HPDE6-E6E7 (cell line): ENCODE results near the gene GOLGA8N.
"Not testable (repeated sequence)": the region's sequence is repeated elsewhere in the genome, so short reads cannot be mapped to it uniquely, and the experiment has no call there.

Experiments
- DNase-seq: peaks from one replicate; pipeline ENCODE4 v3.0.0; 2011; ENCODE audit warnings: missing footprints; ENCODE audit errors: extremely low spot score

GOLGA8N gene

DNA sequence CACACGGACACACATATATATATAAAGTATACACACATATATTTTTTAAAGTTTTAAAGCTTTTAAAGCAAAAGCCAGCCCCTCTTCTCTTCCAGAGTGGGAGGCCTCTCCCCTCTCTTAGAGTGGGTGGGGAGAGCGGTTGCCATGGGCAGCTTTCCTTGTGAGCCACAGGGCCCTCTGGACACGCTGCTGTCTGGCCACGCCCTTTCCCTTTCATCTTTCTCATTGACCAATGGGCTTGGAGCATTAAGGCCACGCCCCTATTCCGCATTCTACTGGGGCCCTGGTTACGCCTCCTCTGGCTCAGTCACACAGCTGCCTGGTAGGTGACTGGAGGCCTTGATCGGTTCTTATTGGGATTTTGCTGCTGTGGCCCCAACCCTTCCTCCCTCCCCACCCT, at the start of gene GOLGA8N:
Gene GOLGA8N (plus strand): TSS at position 306 of the 400 bp plus-strand sequence.
- DNase-seq: not testable (repeated sequence)

DNA sequence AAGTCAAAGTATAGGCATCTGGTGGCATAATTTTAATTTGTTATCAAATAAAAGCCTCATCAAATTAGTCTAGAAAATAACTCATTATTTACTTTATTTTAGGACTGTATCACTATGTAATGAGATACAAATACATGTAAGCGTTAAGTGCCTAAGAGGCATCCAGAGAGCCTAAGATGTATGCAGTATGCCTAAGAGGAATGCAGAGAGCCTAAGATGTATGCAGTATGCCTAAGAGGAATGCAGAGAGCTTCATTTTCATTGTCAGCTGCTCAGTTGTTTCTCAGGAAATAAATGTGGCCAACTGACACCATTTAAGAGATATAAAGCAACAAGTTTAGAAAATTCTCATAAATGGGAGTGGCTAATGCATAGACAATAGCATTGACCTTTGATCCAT, 49.8 kb upstream of the GOLGA8N start:
- not testable (repeated sequence) for DNase-seq

DNA sequence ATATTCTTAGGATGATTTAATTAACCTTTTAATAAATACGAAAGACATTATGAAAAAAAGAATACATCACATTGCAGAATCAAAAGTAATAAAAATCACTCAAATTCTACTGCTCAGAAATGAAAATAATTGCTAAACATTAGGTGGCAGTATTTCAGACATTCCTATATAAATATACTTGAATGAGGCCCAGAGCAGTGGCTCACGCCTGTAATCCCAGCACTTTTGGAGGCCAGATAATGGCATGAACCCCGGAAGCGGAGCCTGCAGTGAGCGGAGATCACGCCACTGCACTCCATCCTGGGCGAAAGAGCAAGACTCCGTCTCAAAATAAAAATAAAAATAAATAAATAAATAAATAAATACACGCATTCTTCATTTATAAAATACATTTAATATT, 48.1 kb upstream of the GOLGA8N start:
- DNase-seq: not testable (repeated sequence)

DNA sequence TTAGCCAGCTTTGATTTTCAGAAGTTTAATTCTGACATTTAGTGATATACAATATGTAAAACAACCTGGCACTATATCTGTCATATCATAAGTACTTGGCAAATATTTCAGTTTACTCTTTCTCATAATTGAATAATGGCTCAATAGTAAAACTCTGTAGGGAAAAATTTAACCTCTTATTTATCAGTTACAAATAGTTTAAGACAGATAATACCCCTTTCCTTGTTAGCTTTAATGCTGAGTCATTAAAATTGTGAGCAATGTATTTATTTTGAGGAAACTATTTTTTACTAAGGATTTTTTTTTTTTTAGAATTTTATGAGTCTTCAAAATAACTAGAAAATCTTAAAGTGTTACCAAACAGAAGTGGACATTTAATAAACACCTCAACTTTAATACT, 38.7 kb upstream of the GOLGA8N start:
- not testable (repeated sequence) for DNase-seq

DNA sequence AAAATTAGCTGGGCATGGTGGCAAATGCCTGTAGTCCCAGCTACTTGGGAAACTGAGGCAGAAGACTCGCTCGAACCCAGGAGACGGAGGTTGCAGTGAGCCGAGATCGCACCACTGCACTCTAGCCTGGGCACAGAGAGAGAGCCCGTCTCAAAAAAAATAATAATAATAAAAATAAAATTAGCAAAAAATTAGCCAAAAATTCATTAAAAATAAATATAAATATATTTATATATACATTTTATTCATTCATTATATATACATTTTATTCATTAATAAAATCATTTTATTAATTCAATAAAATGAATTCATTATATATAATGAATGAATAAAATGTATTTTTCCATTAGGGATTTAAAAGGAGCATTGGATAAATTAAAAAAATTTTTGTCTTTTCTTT, 31.1 kb upstream of the GOLGA8N start:
- DNase-seq: not testable (repeated sequence)

DNA sequence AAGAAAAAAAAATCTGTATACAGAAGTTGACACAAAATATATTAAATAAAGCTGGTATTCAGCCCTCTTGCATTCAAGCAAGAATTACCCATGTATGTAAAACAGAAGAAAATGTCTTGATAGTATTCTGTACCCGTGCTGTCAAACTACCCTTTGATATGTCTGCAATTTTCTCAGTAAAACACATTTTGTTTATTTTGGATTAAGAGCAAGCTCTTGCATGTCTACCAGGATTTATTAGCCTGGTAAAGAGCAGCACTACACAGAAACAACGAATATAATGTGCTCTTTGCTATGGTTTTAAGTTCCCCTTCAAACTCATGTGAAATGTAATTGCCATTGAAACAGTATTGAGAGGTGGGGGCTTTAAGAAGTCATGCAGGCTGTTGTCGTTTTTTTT, 24.3 kb upstream of the GOLGA8N start:
- not testable (repeated sequence) for DNase-seq

DNA sequence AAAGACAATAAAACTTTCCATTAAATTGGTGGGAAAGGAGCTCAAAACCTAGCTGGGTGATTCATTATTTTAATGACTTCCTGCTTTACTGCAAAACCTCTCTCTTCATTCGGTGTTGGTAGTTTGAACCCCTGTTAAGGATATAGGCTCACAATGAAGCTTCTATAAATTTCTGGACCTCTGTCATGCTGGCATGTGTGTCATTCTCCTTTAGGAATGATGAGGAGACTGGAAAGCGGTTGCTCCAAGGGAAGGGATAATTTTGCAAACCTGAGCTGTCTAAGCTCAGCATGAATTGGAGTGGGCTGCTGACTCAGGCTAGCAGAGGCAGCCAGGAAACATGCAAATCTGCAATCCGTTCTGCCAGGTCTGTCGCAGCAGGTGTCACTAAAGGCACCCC, 14.8 kb upstream of the GOLGA8N start:
- DNase-seq: not testable (repeated sequence)

DNA sequence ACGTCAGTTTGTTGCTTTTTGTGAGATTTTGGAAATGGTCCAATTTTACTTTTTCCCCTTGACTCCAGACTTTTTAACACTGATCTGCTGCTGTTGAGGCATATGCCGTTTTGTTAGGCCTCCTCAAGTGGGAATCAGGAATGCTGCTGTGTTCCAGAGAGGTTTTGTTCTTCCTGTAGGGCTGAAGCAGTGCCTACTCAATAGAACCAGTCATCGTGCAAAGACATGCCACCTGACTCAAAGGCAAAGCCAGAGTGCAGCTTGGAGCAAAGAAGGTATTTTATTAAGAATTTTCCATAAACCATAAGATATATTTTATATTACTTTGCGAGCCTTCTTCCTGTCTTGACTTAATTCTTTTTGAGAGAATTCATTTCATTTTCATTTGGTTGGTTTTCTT, 7.4 kb upstream of the GOLGA8N start:
- not testable (repeated sequence) for DNase-seq

DNA sequence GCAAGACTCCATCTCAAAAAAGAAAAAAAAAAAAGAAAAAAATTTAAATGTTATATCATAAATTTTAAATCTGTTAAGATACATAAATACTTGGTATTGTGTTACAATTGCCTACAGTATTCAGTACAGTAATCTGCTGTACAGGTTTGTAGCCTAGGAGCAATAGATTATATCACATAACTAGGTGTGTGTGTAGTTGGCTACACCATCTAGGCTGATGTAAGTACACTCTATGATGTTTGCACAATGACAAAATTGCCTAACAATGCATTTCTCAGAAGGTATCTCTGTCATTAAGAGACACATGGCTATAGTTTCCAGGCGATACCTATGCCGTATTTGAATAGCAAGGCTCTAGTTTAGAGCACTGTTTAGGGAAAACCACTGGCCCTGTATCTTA, 16.3 kb downstream of the GOLGA8N start:
- not testable (repeated sequence) for DNase-seq

DNA sequence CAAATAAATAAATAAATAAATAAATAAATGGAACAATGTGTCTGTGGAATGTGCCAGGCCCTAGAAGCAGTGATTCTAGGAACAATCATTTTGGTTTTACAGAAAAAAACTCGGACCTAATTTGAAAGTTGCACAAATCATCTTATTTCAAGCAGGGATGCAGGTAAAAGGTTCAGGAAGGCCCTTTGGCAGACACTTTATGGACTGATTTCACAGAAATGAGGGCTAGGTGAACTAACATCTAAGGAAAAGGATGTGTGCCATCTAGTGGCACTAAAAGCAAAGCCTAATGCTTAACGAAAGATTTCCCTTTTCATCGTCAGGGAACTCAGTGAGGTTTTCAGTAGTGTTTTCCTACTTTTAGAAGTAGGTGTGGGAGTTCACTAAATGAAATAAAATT, 17.5 kb downstream of the GOLGA8N start:
- not testable (repeated sequence) for DNase-seq

DNA sequence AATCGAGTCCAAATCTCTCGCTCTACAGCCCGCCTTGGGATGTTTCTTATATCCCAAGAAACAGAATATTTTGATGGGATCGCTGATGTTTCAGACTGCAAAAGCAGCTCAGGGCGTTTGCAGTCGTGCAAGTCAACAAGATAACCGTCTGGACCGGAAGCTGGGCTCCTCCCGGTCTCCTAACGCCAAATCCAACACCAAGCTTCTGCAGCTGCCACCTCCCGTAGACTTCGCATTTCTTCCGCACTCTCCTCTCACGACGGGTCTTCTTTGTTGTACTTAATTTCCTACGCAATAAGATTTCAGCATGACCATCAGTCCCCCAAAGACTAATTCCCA, 21.4 kb downstream of the GOLGA8N start:
- not testable (repeated sequence) for DNase-seq

DNA sequence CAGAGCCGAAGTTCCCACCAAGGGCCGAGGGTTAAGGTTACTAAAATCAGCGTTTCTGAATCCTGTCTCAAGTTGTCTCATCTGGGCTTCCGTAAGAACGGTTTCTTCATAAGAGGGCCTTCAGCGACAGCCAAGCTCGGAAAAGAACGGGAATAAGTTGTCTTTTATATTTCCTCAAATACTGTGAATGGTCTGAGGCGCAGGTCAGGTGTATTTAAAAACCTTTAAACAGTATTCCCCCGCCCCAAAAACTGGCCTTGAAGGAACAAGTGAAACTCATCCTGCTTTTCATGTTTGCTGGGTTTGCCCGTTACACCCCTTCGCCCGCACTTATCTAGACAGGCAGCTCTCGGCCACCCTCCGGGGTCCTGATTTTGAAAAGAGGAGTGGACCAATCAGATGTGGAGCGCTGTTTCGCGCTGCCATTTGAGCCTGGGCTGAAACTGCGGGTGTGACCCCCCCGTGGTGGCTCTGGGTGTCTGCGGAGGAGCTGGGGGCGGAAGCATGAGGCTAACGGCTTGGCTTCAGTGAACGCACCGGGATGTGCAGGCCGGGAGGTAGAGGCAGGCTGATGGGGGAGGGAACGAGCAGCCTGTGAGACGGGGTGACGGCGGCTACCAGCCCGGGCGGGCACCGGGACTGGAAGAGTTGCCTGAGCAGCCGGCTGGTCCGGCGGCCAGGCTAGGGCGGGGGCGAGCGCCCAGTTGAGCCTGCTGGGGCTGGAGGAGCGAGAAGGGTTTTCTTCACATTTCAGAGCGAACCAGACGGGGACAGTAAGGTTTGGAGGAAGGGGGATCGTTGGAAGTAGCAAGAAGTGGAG, 22.0 kb downstream of the GOLGA8N start, which contains the start of gene ARHGAP11A:
Gene ARHGAP11A (plus strand): TSS at position 454 of the 820 bp plus-strand sequence. CDS start 708 bp downstream, outside the sequence.
- DNase-seq: not testable (repeated sequence)

DNA sequence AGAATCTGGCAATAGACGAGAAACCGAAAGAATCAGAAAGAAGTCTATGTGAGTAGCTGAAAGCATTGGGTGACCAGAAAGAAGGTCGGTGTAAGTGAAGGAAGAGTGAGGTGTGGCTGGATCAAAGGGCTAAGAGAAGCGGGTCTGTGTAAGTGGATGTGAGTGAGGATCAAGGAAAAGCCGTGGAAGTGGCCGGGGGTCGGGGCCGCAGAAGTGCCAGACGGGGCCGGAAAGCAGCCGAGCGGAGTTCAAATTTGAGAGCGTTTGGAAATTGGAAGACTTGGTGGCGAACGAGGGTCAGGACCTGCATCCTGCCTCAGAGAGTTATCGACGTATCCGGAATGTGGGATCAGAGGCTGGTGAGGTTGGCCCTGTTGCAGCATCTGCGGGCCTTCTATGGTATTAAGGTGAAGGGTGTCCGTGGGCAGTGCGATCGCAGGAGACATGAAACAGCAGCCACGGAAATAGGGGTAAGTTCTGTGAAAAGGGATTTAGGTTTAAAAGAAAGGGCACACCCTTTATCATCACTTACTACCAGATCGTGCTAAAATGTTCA, 22.7 kb downstream of the GOLGA8N start:
- not testable (repeated sequence) for DNase-seq

DNA sequence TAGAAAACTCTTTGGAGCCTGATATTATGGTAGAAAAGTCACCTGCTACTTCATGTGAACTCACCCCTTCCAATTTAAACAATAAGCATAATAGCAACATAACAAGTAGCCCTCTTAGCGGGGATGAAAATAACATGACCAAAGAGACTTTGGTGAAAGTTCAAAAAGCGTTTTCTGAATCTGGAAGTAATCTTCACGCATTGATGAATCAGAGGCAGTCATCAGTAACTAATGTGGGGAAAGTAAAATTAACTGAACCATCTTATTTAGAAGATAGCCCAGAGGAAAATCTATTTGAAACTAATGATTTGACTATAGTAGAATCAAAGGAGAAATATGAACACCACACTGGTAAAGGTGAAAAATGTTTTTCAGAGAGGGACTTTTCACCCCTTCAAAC, 43.2 kb downstream of the GOLGA8N start:
- no peak for DNase-seq

DNA sequence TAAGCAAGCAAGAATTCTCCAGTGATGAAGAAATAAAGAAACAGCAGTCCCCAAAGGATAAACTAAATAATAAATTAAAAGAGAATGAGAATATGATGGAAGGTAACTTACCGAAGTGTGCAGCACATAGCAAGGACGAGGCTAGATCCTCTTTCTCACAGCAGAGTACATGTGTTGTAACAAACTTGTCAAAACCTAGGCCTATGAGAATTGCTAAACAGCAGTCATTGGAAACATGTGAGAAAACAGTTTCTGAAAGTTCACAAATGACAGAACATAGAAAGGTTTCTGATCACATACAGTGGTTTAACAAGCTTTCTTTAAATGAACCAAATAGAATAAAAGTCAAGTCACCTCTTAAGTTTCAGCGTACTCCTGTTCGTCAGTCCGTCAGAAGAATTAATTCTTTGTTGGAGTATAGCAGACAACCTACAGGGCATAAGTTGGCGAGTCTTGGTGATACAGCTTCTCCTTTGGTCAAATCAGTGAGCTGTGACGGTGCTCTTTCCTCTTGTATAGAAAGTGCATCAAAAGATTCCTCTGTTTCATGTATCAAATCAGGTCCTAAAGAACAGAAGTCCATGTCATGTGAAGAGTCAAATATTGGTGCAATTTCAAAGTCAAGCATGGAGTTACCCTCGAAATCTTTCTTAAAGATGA, 43.8 kb downstream of the GOLGA8N start:
- no peak for DNase-seq

DNA sequence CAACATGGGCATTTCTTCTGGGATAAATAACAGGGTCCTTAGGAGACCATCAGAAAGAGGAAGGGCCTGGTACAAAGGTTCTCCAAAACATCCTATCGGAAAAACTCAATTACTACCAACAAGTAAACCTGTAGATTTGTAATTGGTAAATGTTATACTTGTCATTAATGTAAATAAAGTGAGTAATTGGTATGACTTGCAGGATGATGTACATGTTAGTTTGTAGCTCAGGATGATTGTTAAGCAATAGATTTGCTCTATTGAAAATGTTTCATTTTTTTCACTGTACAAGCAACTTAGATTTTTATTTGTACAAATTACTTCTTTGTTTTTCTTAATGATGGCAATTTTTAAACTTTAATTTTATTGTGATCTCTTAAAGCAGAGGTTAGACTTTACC, 44.4 kb downstream of the GOLGA8N start:
- no peak for DNase-seq

DNA sequence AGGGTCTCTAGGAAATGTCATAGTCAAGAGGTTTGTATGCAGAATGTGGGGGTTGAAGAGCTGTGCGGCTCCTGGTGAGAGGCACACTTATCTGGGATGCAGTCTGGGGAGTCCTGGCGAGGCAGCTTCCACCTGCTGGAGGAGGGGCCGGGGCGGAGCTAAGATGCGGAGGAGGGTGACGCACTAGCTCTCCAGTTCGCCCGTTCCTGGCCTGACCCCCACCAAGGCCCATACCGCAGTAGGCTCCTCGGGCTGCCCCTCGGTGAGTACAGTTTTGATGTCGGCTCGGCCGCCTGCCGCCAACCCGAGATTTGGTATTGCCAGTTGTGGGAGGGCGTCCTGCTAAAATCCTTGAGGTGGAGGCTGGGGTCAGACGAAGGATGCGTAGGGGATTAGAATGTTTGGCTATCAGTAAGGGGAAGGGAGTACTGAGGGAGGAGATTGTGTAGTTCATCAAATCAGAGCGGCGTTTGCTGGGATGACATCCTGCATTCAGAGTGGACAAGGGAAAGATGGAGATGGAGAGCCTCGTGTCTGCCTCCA, 48.3 kb downstream of the GOLGA8N start, which contains the start of gene SCG5:
Gene SCG5 (plus strand): TSS at position 194 of the 543 bp plus-strand sequence. CDS start 1,883 bp downstream, outside the sequence.
- DNase-seq: no peak

DNA sequence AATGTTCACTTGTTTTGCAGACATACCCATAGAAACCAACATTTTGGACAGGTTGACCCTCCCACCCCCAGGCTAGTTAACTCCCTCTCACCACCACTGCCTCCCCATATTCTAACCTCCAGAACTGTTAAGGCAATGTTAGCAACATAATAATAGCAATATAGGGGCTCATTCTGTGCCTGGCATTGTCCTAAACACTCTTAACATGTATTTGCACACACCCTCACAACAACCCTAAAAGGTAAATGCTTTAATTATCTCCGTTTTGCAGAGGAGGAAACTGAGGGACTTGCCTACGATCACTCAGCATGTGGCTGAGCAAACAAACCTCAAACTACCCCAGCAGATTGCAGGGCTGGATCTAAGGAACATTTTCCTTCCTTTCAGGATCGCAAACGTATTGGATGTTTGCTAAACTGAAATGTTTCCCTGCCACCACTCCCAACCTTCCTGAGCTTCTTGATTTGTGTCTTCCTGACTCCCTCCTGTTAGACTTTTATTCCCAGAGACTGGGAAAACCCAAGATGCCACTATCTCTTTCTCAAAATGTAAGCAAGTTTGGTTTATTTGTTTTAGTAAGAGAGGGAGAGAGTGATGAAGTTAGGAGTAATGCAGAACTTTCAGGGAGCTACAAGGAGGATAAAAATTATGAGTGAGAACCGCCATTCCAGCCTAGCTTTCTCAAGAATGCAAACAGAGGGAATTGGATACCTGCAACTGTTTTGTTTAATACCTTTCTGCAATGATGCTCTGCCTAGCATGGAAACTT, 49.6 kb downstream of the GOLGA8N start:
- DNase-seq: no peak

DNA sequence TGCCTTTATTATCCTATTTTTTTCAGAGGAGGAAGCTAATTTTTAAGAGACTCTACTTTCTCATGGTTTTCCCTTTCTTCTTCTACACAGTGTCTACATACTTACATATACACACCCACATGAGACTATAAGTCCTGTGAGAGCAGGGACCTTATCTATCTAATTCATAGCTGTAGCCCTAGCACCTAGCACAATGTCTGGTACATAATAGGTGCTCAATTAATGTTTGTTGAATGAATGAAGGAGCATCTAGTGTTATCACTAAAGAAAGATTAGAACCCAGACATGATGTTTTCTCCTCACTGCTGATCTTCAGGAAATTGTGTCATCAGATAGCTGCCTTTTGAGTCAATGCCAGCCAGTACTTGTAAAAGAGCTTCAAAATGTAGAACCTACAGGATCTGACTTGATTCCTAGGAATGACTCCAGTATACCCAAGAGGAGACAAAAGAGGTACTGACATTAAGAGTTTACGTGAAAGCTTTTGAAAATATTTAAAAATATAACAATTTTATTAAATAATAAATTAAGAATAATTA, 50.7 kb downstream of the GOLGA8N start:
- DNase-seq: no peak

DNA sequence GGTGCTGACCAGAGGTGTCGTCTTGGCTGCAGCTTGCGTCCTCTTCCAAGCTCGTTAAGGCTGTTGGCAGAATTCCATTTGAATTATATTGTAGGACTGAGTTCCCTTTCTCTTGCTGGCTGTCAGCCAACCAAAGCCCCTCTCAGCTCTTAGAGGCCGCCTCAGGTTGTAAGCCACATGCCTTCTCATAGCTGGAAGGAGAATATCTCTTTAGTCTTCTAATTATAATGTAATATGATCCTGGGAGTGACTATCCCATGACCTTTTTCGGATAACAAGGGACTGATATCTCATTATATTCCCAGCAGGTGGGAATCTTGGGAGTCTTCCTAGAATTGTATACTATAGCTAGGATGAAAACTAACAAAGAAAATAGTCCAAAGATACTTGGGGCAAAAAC, 53.0 kb downstream of the GOLGA8N start:
- DNase-seq: no peak

DNA sequence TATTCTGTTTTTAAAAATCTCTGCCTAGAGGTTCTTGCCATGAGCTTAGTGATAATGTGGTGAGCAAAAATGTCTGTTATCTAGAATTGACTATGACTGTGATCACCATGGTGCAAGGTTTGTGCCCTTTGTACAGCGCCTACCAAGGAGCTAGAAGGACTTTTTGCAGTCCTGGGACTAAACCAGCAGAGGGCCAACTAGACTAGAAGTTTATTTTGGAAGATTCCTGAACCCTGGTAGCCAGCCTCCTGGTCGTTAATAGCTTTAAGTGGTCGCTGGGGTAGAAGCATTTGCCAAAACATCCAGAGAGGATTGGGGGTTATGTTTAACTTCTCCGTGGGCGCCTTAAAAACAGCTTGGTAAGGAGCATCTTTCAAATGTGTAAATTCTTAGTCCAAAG, 56.1 kb downstream of the GOLGA8N start:
- no peak for DNase-seq
